K562 (cell line): ENCODE measurements around the gene LGALS3. TPM values are rescaled to one million over a fixed set of nuclear protein-coding genes. Genes with fewer than 3 reads are reported as not detected.
"Not testable (repeated sequence)": the region's sequence is repeated elsewhere in the genome, so short reads cannot be mapped to it uniquely, and the experiment has no call there.

Source experiments
- ATAC-seq: fragments of 200-7000 bp; cut with Tn5 transposase; 3 replicates; pipeline ENCODE4 v1.9.1; 2020; ENCODE audit warnings: moderate library complexity
- BruUV-seq: library from RNA; stranded (reverse); fragments of 400-500 nt; replicated peaks from 2 replicates; lab custom pipeline; 2021; lab: Mats Ljungman, UMichigan
- CTCF ChIA-PET: fragments of 300-600 bp; formaldehyde crosslinking; extraction: SDS; loops from one replicate; lab custom pipeline; 2021; ENCODE audit warnings: low intra/inter-chr PET ratio; lab: Yijun Ruan, JAX
- POLR2A ChIA-PET: fragments of 300-600, 350-650 bp; sonication (Branson Sonifier 250); formaldehyde crosslinking; extraction: SDS; loops from one replicate; lab custom pipeline; 2021; ENCODE audit warnings: antibody characterized with exemption, inconsistent platforms; lab: Yijun Ruan, JAX
- DNase-seq, 4 experiments: peaks; one replicate each; pipeline versions ENCODE4 v3.0.0 to v3.0.0-alpha.2; 2011 to 2018; ENCODE audit warnings: low spot score in 3 of 4, mixed read lengths in 3 of 4; ENCODE audit errors: extremely low read depth in 1 of 4
- FAIRE-seq: peaks from 2 replicates; lab custom pipeline; 2011; peaks lifted over from hg19 to GRCh38; lab: Jason Lieb, UNC
- H2AFZ ChIP-seq: 2 replicates; pipeline ENCODE4 v1.6.0; 2011; ENCODE audit warnings: low read depth, low read length, control low read depth, inconsistent platforms
- H3K27ac ChIP-seq: fragments of 200-600 bp; 3 replicates; pipeline ENCODE4 v1.8.0; 2011; ENCODE audit warnings: low read depth, mild to moderate bottlenecking, control low read depth, inconsistent platforms, low read length, moderate library complexity, mixed read lengths; ENCODE audit errors: extremely low read depth
- H3K27me3 ChIP-seq, 2 experiments: fragments of 300-600 bp in 1 of 2; 2 replicates in 1 of 2; 3 replicates in 1 of 2; pipeline versions ENCODE4 v1.6.0 to v1.8.0; 2011; ENCODE audit warnings: inconsistent platforms in 2 of 2, low read length in 2 of 2, mild to moderate bottlenecking in 1 of 2, mixed read lengths in 1 of 2, moderate library complexity in 1 of 2; ENCODE audit not compliant: control insufficient read depth in 2 of 2, insufficient read depth in 2 of 2
- H3K36me3 ChIP-seq: fragments of 300-600 bp; 3 replicates; pipeline ENCODE4 v1.8.0; 2011; ENCODE audit warnings: mild to moderate bottlenecking, low read length, inconsistent platforms; ENCODE audit not compliant: control insufficient read depth, insufficient read depth
- H3K4me1 ChIP-seq, 2 experiments: fragments of 200-600 bp in 1 of 2; replicated peaks in 1 of 2; 2 replicates in 1 of 2; 3 replicates in 1 of 2; pipeline versions ENCODE4 v1.5.1 to v1.8.0; 2011; ENCODE audit warnings: inconsistent platforms in 2 of 2, low read length in 2 of 2, mild to moderate bottlenecking in 1 of 2, mixed read lengths in 1 of 2, moderate library complexity in 1 of 2; ENCODE audit not compliant: control insufficient read depth in 2 of 2, insufficient read depth in 2 of 2
- H3K4me2 ChIP-seq: 2 replicates; pipeline ENCODE4 v1.6.1; 2011; ENCODE audit warnings: low read length, control low read depth, inconsistent platforms, mixed read lengths; ENCODE audit not compliant: insufficient read depth
- H3K4me3 ChIP-seq: fragments of 200-600 bp; sonication (generic), shearing (Covaris generic); 2 replicates; pipeline ENCODE4 v1.5.1; 2016; ENCODE audit warnings: control low read depth, inconsistent platforms
- H3K79me2 ChIP-seq: fragments of 200-600 bp; 3 replicates; pipeline ENCODE4 v1.8.0; 2011; ENCODE audit warnings: low read length, inconsistent platforms; ENCODE audit not compliant: control insufficient read depth, insufficient read depth
- H3K9ac ChIP-seq, 2 experiments: 2 replicates each; pipeline versions ENCODE4 v1.6.0 to v1.6.1; 2011; ENCODE audit warnings: low read depth in 2 of 2, low read length in 2 of 2, control low read depth in 1 of 2, inconsistent platforms in 1 of 2, mild to moderate bottlenecking in 1 of 2, mixed read lengths in 1 of 2; ENCODE audit not compliant: insufficient read depth in 1 of 2
- H3K9me1 ChIP-seq: one replicate; pipeline ENCODE4 v1.6.0; 2011; ENCODE audit warnings: inconsistent platforms, mild to moderate bottlenecking, low read length, moderate library complexity; ENCODE audit not compliant: control insufficient read depth, insufficient read depth
- H3K9me3 ChIP-seq: replicated peaks from 2 replicates; pipeline ENCODE4 v1.5.1; 2011; ENCODE audit warnings: low read depth, low read length, inconsistent platforms; ENCODE audit not compliant: control insufficient read depth, insufficient read depth
- H4K20me1 ChIP-seq: replicated peaks from 2 replicates; pipeline ENCODE4 v1.6.1; 2011; ENCODE audit warnings: low read length, inconsistent platforms, mixed read lengths; ENCODE audit not compliant: control insufficient read depth, insufficient read depth
- BRF1 ChIP-seq: IDR thresholded peaks from 3 replicates; pipeline ENCODE4 v1.6.1; 2011; ENCODE audit warnings: borderline replicate concordance, mild to moderate bottlenecking; ENCODE audit not compliant: insufficient read length; ENCODE audit errors: extremely low read depth
- FIP1L1 ChIP-seq: fragments of 200-400 bp; formaldehyde crosslinking; IDR thresholded peaks from 2 replicates; pipeline ENCODE4 v1.6.1; 2018; ENCODE audit warnings: mild to moderate bottlenecking, low read depth, low read length; ENCODE audit not compliant: poor library complexity, severe bottlenecking
- FOSL1 ChIP-seq: fragments of 200-800 bp; sonication (Bioruptor generic); conservative IDR thresholded peaks from 2 replicates; pipeline ENCODE4 v1.6.1; 2016; ENCODE audit warnings: missing genetic modification characterization, missing compliant biosample characterization
- KDM2B ChIP-seq: fragments of 250-450 bp; sonication (Bioruptor Pico); IDR thresholded peaks from 2 replicates; pipeline ENCODE4 v1.8.0; 2021; ENCODE audit warnings: mild to moderate bottlenecking, moderate library complexity
- MAFF ChIP-seq: IDR thresholded peaks from 2 replicates; pipeline ENCODE4 v1.6.1; 2012; ENCODE audit warnings: low read length, improper control_type of control experiment
- RAD21 ChIP-seq, 2 experiments: fragments of 250-450 bp in 1 of 2; fragments of 450-650 bp in 1 of 2; sonication (Bioruptor Pico) in 1 of 2; formaldehyde crosslinking in 1 of 2; IDR thresholded peaks in 1 of 2; conservative IDR thresholded peaks in 1 of 2; 2 replicates each; pipeline versions ENCODE4 v1.4.0 to v1.8.0; 2020 to 2022; ENCODE audit warnings: mild to moderate bottlenecking in 2 of 2, moderate library complexity in 1 of 2
- RBBP5 ChIP-seq: fragments of 200-600 bp; sonication (generic); IDR thresholded peaks from 2 replicates; pipeline ENCODE4 v1.6.1; 2012; ENCODE audit warnings: borderline replicate concordance, mild to moderate bottlenecking, low read length, control low read depth, inconsistent platforms; ENCODE audit not compliant: insufficient read depth, poor library complexity, severe bottlenecking
- RBM15 ChIP-seq: fragments of 200-400 bp; formaldehyde crosslinking; IDR thresholded peaks from 2 replicates; pipeline ENCODE4 v1.6.1; 2018; ENCODE audit warnings: mild to moderate bottlenecking, low read length, moderate library complexity; ENCODE audit not compliant: insufficient read depth
- RFX1 ChIP-seq: fragments of 450-650 bp; IDR thresholded peaks from 2 replicates; pipeline ENCODE4 v1.6.1; 2016; ENCODE audit warnings: mild to moderate bottlenecking, moderate library complexity
- TBP ChIP-seq: optimal IDR thresholded peaks from 2 replicates; pipeline ENCODE3; 2011; ENCODE audit warnings: low read depth, low read length, improper control_type of control experiment
- ZBTB7A ChIP-seq: IDR thresholded peaks from 2 replicates; pipeline ENCODE4 v1.6.1; 2011; ENCODE audit warnings: low read depth, mild to moderate bottlenecking, low read length, moderate library complexity, borderline replicate concordance; ENCODE audit not compliant: control insufficient read depth
- ZNF316 ChIP-seq: fragments of 450-650 bp; IDR thresholded peaks from 2 replicates; pipeline ENCODE4 v1.6.1; 2016
- WGBS: fragments of 100-300 bp; shearing (Covaris generic); methylation state at CpG from one replicate; pipeline ENCODE4 v1.1.6; 2016; ENCODE audit warnings: low coverage, mixed read lengths; ENCODE audit not compliant: insufficient coverage; ENCODE audit errors: missing lambda C conversion rate; 5-methylcytosine and 5-hydroxymethylcytosine counted together
- in situ Hi-C: fragments of 300-500 bp; cut with MboI; formaldehyde crosslinking; loops from 4 replicates; pipeline ENCODE4 v1.15.0; 2018; ENCODE audit warnings: inconsistent platforms, mixed read lengths
- intact Hi-C: fragments of 100-400 bp; cut with micrococcal nuclease; formaldehyde crosslinking; loops from 2 replicates; pipeline ENCODE4 v1.14.2; 2022
- polyA plus RNA-seq, 8 experiments: library from polyadenylated mRNA; depleted of rRNA in 4 of 8; stranded (reverse) in 5 of 8; unstranded in 3 of 8; fragments of >200 nt; fragmentation: Nextera tagmentation in 2 of 8; fragmentation: Illumina TruSeq in 1 of 8; extraction: Ambion mirVana in 2 of 8; extraction: Trizol in 1 of 8; gene quantifications; 2 replicates each; pipeline versions ENCODE4 v1.2.1 to v1.2.3, GENCODE V29; 2011 to 2014; ENCODE audit warnings: inconsistent platforms in 1 of 8, missing spikeins in 1 of 8
- total RNA-seq, 7 experiments: library from RNA; depleted of rRNA in 6 of 7; stranded (reverse); fragments of >200 nt in 6 of 7; fragmentation: Illumina TruSeq in 2 of 7; extraction: Trizol in 2 of 7; gene quantifications; 2 replicates each; pipeline versions ENCODE4 v1.2.1 to v1.2.3, GENCODE V29; 2011 to 2021; ENCODE audit warnings: low replicate concordance in 1 of 7
- TF ChIP-seq, protein P1 (sequence below), 3 experiments: fragments of 200-800 bp in 1 of 3; sonication (Bioruptor generic) in 1 of 3; sonication (generic) in 1 of 3; formaldehyde crosslinking in 1 of 3; IDR thresholded peaks; 2 replicates each; pipeline versions ENCODE4 v1.6.1 to v1.8.0; 2016 to 2022; ENCODE audit warnings: mild to moderate bottlenecking in 2 of 3, missing compliant biosample characterization in 2 of 3, missing genetic modification characterization in 2 of 3, missing genetic modification reagents in 1 of 3

Gene LGALS3
- total and polyA plus RNA-seq, 9 of the 15 experiments (the other 6 are each of a cell fraction or from before 2014, with no cell fraction given) = 0.04 to 1.9 (median 1.1) TPM

DNA sequence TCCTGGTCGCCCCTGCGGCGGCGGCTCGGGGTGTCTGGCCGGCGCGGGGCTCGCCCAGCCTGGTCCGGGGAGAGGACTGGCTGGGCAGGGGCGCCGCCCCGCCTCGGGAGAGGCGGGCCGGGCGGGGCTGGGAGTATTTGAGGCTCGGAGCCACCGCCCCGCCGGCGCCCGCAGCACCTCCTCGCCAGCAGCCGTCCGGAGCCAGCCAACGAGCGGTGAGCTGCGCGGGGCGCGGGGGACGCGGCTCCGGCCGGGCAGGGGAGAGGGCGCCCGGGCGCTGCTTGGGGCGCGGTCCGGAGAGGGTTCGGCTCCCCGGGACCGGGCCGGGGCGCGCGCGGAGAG, at the start of gene LGALS3 (continued):
- peak; percentile 32 for TF ChIP-seq RBBP5

GRCh38 chr14:55079961-55080360, 49.1 kb upstream of the LGALS3 start:
- H3K4me2 ChIP-seq, H3K79me2 ChIP-seq, H3K27me3 ChIP-seq, ATAC-seq, H3K9me1 ChIP-seq, H3K9ac ChIP-seq, H3K4me3 ChIP-seq, H3K4me1 ChIP-seq, BruUV-seq, H3K36me3 ChIP-seq, intact Hi-C loops, DNase-seq, FAIRE-seq, H2AFZ ChIP-seq, CTCF ChIA-PET, H3K27ac ChIP-seq, H4K20me1 ChIP-seq, H3K9me3 ChIP-seq: not testable (repeated sequence)
- 49% methylated on average over 5 of the region's 6 CpGs for WGBS
- POLR2A ChIA-PET = interaction anchor here (1.6 to 2.2 kb wide), 2 partner anchors 10 to 14 kb away, joined by 3 to 7 read pairs; no protein-coding TSS in a partner anchor
- in situ Hi-C loops = loop anchor here (5.0 kb wide), 1 partner anchor 77 kb away; no protein-coding TSS in a partner anchor

GRCh38 chr14:55084401-55085059, 44.5 kb upstream of the LGALS3 start:
- Histone ChIP-seq H3K27me3 (no peaks in the 10 kb centered on the region), H3K4me1 (no peaks in the 10 kb centered on the region), H2AFZ (no peak overlapping the region), H3K79me2 (no peaks in the 10 kb centered on the region), H3K36me3 (no peaks in the 10 kb centered on the region), H3K4me3 (no peak overlapping the region), H3K4me2 (no peak overlapping the region), H3K9me3 (no peaks in the 10 kb centered on the region), H3K27ac (no peak overlapping the region), H3K9ac (no peak overlapping the region), H4K20me1 (no peaks in the 10 kb centered on the region), H3K9me1 (no peaks in the 10 kb centered on the region)
- intact Hi-C loops (loop anchor here (5.0 kb wide), 1 partner anchor 48 kb away; no protein-coding TSS in a partner anchor), in situ Hi-C loops (loop anchor here (5.0 kb wide), 1 partner anchor 73 kb away; no protein-coding TSS in a partner anchor)
- ATAC-seq = no peak
- FAIRE-seq = no peak
- no TSS peak for BruUV-seq
- ChIA-PET POLR2A (interaction anchor here (1.3 kb wide), 1 partner anchor 11 kb away, joined by 3 read pairs; no protein-coding TSS in a partner anchor), CTCF (no interaction called here)
- DNase-seq = no peak
- TF ChIP-seq BRF1 (no peak), MAFF (no peak), ZNF316 (no peak), FOSL1 (tag) (no peak), TBP (no peak), RAD21 (CRISPR knock-in tag; conservative IDR thresholded peaks at IDR 0.05 in 1 of 2, IDR thresholded peaks at IDR 0.05 in 1 of 2) (no peak), RFX1 (no peak), KDM2B (CRISPR knock-in tag) (no peak), ZBTB7A (no peak), RBM15 (no peak), FIP1L1 (no peak)
- TF ChIP-seq, protein P1, sequence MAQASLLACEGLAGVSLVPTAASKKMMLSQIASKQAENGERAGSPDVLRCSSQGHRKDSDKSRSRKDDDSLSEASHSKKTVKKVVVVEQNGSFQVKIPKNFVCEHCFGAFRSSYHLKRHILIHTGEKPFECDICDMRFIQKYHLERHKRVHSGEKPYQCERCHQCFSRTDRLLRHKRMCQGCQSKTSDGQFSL (CRISPR knock-in tag; IDR thresholded peaks at IDR 0.05) = no peak
- TF ChIP-seq, protein P1 (tag; IDR thresholded peaks at IDR 0.05) = no peak
